Endothelial cell of umbilical vein (primary cell): ENCODE data around the gene RSPH1. TPM values are rescaled to one million over a fixed set of nuclear protein-coding genes. Genes with fewer than 3 reads are reported as not detected.

ENCODE experiments used
- BruUV-seq: library from RNA; stranded (reverse); fragments of 400-500 nt; replicated peaks from 2 replicates; lab custom pipeline; 2021; lab: Mats Ljungman, UMichigan
- CTCF ChIA-PET: fragments of 300-600, 350-600 bp; sonication (Branson Sonifier 250); formaldehyde crosslinking; loops from one replicate; lab custom pipeline; 2021; ENCODE audit warnings: antibody characterized with exemption, inconsistent platforms; lab: Charles Lee
- POLR2A ChIA-PET: fragments of 300-600, 350-600 bp; sonication (Branson Sonifier 250); formaldehyde crosslinking; loops from one replicate; lab custom pipeline; 2021; ENCODE audit warnings: antibody characterized with exemption, inconsistent platforms; lab: Charles Lee
- DNase-seq: peaks from one replicate; pipeline ENCODE4 v3.0.0-alpha.2; 2011; ENCODE audit warnings: low read depth, low spot score
- FAIRE-seq: peaks from 2 replicates; lab custom pipeline; 2011; peaks lifted over from hg19 to GRCh38; lab: Jason Lieb, UNC
- H2AFZ ChIP-seq: 2 replicates; pipeline ENCODE4 v1.6.0; 2012; ENCODE audit warnings: low read depth, low read length, control low read depth, inconsistent platforms
- H3K27ac ChIP-seq: 2 replicates; pipeline ENCODE4 v1.5.1; 2011; ENCODE audit warnings: low read depth, mild to moderate bottlenecking, control low read depth, low read length, moderate library complexity; ENCODE audit not compliant: insufficient read depth
- H3K27me3 ChIP-seq, 2 experiments: 2 replicates each; pipeline versions ENCODE4 v1.6.0 to v1.6.1; 2011; ENCODE audit warnings: low read length in 2 of 2, mixed read lengths in 1 of 2; ENCODE audit not compliant: control insufficient read depth in 2 of 2, insufficient read depth in 2 of 2
- H3K36me3 ChIP-seq, 2 experiments: 2 replicates in 1 of 2; 3 replicates in 1 of 2; pipeline ENCODE4 v1.5.1; 2011; ENCODE audit warnings: low read length in 2 of 2, mild to moderate bottlenecking in 1 of 2, moderate library complexity in 1 of 2; ENCODE audit not compliant: control insufficient read depth in 2 of 2, insufficient read depth in 2 of 2; ENCODE audit errors: extremely low read depth in 1 of 2
- H3K4me1 ChIP-seq: 3 replicates; pipeline ENCODE4 v1.5.1; 2011; ENCODE audit warnings: mild to moderate bottlenecking, low read length; ENCODE audit not compliant: control insufficient read depth, insufficient read depth; ENCODE audit errors: extremely low read depth
- H3K4me2 ChIP-seq: 2 replicates; pipeline ENCODE4 v1.6.1; 2011; ENCODE audit warnings: low read length, control low read depth, mixed read lengths; ENCODE audit not compliant: insufficient read depth
- H3K4me3 ChIP-seq, 3 experiments: fragments of 200-600 bp in 1 of 3; sonication (generic), shearing (Covaris generic) in 1 of 3; replicated peaks in 1 of 3; 2 replicates each; pipeline ENCODE4 v1.5.1; 2011 to 2016; ENCODE audit warnings: control low read depth in 3 of 3, low read length in 3 of 3, mild to moderate bottlenecking in 2 of 3, inconsistent platforms in 1 of 3, low read depth in 1 of 3, moderate library complexity in 1 of 3; ENCODE audit not compliant: insufficient read depth in 1 of 3
- H3K79me2 ChIP-seq: 2 replicates; pipeline ENCODE4 v1.6.0; 2012; ENCODE audit warnings: low read length, inconsistent platforms; ENCODE audit not compliant: control insufficient read depth, insufficient read depth
- H3K9ac ChIP-seq: replicated peaks from 2 replicates; pipeline ENCODE3; 2011; ENCODE audit warnings: low read length, control low read depth; ENCODE audit not compliant: insufficient read depth; ENCODE audit errors: extremely low read depth
- H3K9me1 ChIP-seq: replicated peaks from 3 replicates; pipeline ENCODE4 v1.6.0; 2011; ENCODE audit warnings: mild to moderate bottlenecking, low read length; ENCODE audit not compliant: control insufficient read depth, insufficient read depth; ENCODE audit errors: extremely low read depth
- H3K9me3 ChIP-seq: replicated peaks from 2 replicates; pipeline ENCODE4 v1.5.1; 2012; ENCODE audit warnings: low read length, inconsistent platforms; ENCODE audit not compliant: control insufficient read depth, insufficient read depth
- H4K20me1 ChIP-seq: replicated peaks from 2 replicates; pipeline ENCODE3; 2011; ENCODE audit warnings: mild to moderate bottlenecking, low read length; ENCODE audit not compliant: control insufficient read depth, insufficient read depth; ENCODE audit errors: extremely low read depth
- CTCF ChIP-seq, 2 donors: IDR thresholded peaks; 1 replicate in 1 of 2; 2 replicates in 1 of 2; pipeline ENCODE4 v1.5.1; 2011; ENCODE audit warnings: low read length in 2 of 2, mild to moderate bottlenecking in 2 of 2, moderate library complexity in 2 of 2, control low read depth in 1 of 2, inconsistent platforms in 1 of 2, low read depth in 1 of 2; ENCODE audit not compliant: insufficient read depth in 1 of 2; ENCODE audit errors: extremely low read depth in 1 of 2
- EZH2 ChIP-seq: IDR thresholded peaks from 2 replicates; pipeline ENCODE4 v1.6.1; 2012; ENCODE audit warnings: borderline replicate concordance, low read depth, mild to moderate bottlenecking, moderate library complexity, low read length, inconsistent platforms; ENCODE audit not compliant: severe bottlenecking
- FOS ChIP-seq: IDR thresholded peaks from 2 replicates; pipeline ENCODE4 v1.6.1; 2011; ENCODE audit warnings: mild to moderate bottlenecking, low read length, moderate library complexity, borderline replicate concordance; ENCODE audit not compliant: insufficient read depth
- GATA2 ChIP-seq: IDR thresholded peaks from 2 replicates; pipeline ENCODE4 v1.7.0; 2011; ENCODE audit warnings: low read depth, mild to moderate bottlenecking, moderate library complexity, mixed read lengths, low read length; ENCODE audit not compliant: insufficient read length, insufficient read depth
- JUN ChIP-seq: IDR thresholded peaks from 2 replicates; pipeline ENCODE4 v1.6.1; 2011; ENCODE audit warnings: borderline replicate concordance, low read depth; ENCODE audit not compliant: insufficient read length, insufficient read depth
- MAX ChIP-seq: IDR thresholded peaks from 2 replicates; pipeline ENCODE4 v1.6.1; 2011; ENCODE audit not compliant: insufficient read depth, insufficient read length
- MYC ChIP-seq: IDR thresholded peaks from one replicate; pipeline ENCODE4 v1.6.1; 2011; ENCODE audit warnings: mild to moderate bottlenecking, low read depth, low read length
- POLR2A ChIP-seq: IDR thresholded peaks from 2 replicates; pipeline ENCODE4 v1.6.1; 2012; ENCODE audit warnings: low read depth, mild to moderate bottlenecking, control low read depth, low read length
- POLR2AphosphoS5 ChIP-seq: IDR thresholded peaks from 2 replicates; pipeline ENCODE4 v1.6.1; 2012; ENCODE audit warnings: low read depth, mild to moderate bottlenecking, control low read depth, low read length, moderate library complexity; ENCODE audit not compliant: insufficient read depth
- dilution Hi-C: fragments of 300-500 bp; cut with MboI; formaldehyde crosslinking; loops from one replicate; pipeline ENCODE4 v1.15.0; 2019; ENCODE audit warnings: low sequenced_read_pairs; ENCODE audit not compliant: extremely low pct_ligation_motif_present
- intact Hi-C: fragments of 100-400 bp; cut with micrococcal nuclease; formaldehyde crosslinking; loops from one replicate; pipeline ENCODE4 v1.10.0; 2022
- polyA plus RNA-seq, 4 experiments: library from polyadenylated mRNA; depleted of rRNA in 3 of 4; stranded (reverse) in 3 of 4; unstranded in 1 of 4; fragments of >200 nt; gene quantifications; 2 replicates each; pipeline versions ENCODE4 v1.2.1 to v1.2.3, GENCODE V29; 2011 to 2012; ENCODE audit warnings: missing spikeins in 1 of 4
- total RNA-seq: library from RNA; stranded (reverse); gene quantifications from 2 replicates; pipeline ENCODE4 v1.2.3, GENCODE V29; 2021

Gene RSPH1
- total and polyA plus RNA-seq, 2 donors (not counting 3 experiments of a cell fraction or from before 2014, with no cell fraction given) = 0.08 TPM; not detected in 1

GRCh38 chr21:42520628-42521253, 24.7 kb upstream of the RSPH1 start:
- ChIA-PET CTCF (no interaction called here), POLR2A (no interaction called here)
- H3K36me3 ChIP-seq = peaks cover 0 to 2% of the 10 kb centered on the region in 2 experiments
- dilution Hi-C loops = no loop called here
- no peaks in the 10 kb centered on the region for H3K9me3 ChIP-seq
- H3K9me1 ChIP-seq = no peaks in the 10 kb centered on the region
- no peak overlapping the region for H3K4me3 ChIP-seq
- H3K79me2 ChIP-seq = no peaks in the 10 kb centered on the region
- H2AFZ ChIP-seq = no peak overlapping the region
- TF ChIP-seq JUN = no peak
- TF ChIP-seq MAX = no peak
- no peak for TF ChIP-seq FOS
- no peak for TF ChIP-seq GATA2
- TF ChIP-seq MYC = no peak
- TF ChIP-seq CTCF (IDR thresholded peaks at IDR 0.05; ENCODE audit: extremely low read depth in 1 of 2, insufficient read depth in 1 of 2, low read depth in 1 of 2, low read length in 2 of 2) = no peak
- no peak for TF ChIP-seq EZH2
- no peak for TF ChIP-seq POLR2A
- no peak for TF ChIP-seq POLR2AphosphoS5
- no peak overlapping the region for H3K4me2 ChIP-seq
- FAIRE-seq (no peak), DNase-seq (no peak)
- H3K9ac ChIP-seq = no peak overlapping the region
- no peaks in the 10 kb centered on the region for H3K27me3 ChIP-seq
- H3K4me1 ChIP-seq = no peaks in the 10 kb centered on the region
- no peaks in the 10 kb centered on the region for H4K20me1 ChIP-seq
- no TSS peak for BruUV-seq
- no peak overlapping the region for H3K27ac ChIP-seq
- intact Hi-C loops = no loop called here
